Cerebellar cortex (tissue), 1 donor: ENCODE results near the gene UNC93B1.
"Not testable (repeated sequence)": the region's sequence is repeated elsewhere in the genome, so short reads cannot be mapped to it uniquely, and the experiment has no call there.

Source experiments
- DNase-seq: peaks from one replicate; pipeline ENCODE4 v3.0.0-alpha.2; 2015; ENCODE audit warnings: low spot score

Gene UNC93B1

DNA sequence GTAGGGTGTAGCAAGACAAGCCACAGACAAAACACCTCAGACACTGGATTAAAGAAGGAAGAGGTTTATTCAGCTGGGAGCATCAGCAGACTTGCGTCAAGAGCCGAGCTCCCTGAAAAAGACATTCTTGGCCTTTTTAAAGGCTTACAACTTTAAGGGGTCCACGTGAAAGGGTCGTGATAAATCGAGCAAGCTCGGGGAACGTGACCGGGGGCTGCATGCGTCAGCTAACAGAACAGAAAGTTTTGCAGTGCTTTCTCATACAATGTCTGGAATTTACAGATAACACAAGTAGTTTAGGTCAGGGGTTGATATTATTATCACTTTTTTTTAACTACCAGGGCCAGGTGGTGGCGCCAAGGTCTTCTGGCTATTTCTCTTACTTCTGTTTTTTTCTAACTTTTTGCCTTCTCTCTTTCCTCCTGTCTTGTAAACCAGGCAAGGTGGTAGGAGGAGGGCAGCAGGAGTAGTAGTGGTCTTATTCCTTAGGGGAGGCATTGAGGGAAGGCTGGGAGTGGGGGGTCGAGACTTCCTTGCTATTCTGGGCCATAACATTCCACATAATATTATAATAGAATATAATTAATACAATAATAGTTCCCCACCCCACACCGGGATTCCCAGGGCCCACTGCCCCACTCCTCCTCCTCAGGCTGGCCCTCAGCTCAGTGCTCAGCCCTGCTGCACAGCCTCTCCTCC lies 5.6 kb upstream of the UNC93B1 start:
- DNase-seq, result peak; percentile 47

DNA sequence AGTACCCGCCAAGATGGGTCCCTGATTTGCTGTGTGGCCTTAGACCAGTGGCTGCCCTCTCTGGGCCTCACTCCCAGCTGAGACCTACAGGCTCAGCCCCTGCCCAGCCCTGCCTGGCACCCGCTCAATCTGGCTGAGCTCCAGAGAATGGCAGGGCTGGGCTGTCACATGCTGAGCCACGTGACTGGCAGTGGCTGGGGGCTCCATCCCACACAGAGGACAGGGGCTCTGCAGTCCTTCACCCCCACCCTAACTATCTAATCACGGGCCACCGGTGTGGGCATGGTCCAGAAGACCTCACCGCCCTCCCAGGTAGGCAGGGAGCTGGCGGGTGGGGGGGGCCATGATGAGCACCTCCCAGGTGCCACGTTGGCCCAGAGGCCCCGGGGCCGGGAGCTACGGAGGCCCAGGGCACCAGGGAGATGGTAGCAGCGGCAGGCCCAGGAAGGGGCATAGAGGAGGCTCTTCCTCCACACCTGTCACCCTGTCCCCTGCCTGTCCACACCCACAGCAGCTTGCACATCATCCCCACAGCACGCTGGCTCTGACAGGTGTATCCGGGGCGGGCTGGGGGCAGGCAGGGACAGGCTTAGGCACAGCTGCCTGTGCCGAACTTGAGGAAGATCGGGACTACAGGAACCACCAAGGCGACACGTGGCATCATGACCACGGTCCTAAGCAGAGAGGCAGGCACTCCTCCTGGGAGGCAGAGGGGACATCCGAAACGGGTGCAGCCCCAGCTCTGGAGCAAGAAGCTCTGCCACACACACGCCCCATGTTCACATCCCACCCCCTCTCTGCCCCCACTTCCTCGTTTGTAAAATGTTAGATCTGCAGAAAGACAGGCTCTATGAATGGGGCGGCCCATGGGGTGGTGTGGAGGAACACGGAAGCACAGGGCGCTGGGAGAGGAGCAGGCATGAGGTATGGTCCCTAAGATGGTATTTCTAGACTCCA lies 4.8 kb upstream of the UNC93B1 start:
- no peak for DNase-seq

DNA sequence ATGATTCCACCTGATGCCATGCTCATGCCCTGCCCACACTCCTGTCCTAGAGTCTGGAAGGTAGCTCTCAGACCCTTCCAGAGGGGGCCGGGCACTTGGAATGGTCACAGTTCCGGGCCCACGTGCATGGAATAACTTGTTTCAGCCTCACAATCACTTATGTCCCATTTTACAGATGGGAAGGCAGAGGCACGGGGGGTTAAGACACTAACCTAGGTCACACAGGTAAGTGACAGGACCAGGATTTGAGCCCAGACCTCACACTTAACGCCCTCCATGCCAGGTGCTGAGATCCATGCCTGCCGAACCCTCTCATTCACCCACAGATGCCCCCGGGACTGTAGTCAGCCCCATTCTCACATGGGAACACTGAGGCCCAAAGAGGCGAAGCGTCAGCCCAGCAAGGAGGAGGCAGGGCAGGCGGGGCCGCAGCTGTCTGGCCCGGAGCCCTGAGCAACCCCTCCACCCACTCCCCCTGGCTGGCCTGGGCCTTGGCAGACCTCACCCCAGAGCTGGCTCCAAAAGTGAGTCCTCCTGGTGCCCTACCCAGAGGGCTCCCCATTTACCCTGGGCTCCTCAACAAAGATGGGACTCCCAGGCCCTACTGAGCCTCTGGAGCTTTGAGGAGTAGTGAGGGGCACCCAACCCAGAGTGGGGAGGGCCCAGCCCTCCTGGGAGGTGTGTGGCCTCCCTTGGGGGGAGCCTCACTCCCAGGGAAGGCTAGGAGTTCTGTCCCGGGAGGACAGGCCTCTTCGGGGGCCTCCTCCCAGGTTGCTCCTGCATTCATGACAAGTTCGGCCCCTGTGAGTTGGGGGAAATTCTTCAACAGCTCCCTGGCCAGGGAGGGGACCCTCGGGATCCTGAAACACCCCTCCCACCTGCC lies 3.8 kb upstream of the UNC93B1 start:
- no peak for DNase-seq

DNA sequence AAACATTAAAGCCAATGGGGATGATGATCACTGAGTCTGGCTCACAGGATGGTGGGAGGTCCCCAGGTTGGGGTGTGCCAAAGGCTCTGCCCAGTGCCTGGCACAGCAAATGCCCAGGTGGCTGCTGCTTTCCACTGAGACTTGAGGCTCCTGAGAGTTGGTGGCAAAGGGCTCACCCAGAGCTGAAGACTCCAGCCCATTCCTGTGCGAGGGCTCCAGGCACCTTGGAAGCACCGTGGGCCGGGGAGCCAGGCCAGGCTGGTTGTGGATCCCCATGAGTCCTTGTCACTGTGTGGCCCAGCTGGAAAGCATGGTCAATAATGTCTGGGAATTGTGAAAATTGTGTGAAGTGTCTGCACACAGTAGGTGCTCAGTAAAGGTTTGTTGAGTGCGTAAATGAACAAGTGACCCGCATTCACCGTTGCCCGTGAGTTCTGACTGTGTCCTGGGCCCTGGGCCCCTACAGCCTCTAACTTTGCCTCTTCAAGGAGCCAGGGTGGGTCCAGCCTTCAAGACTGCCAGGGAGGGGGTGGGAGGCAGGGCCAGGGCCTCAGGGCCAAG lies 2.8 kb upstream of the UNC93B1 start:
- DNase-seq, result no peak

DNA sequence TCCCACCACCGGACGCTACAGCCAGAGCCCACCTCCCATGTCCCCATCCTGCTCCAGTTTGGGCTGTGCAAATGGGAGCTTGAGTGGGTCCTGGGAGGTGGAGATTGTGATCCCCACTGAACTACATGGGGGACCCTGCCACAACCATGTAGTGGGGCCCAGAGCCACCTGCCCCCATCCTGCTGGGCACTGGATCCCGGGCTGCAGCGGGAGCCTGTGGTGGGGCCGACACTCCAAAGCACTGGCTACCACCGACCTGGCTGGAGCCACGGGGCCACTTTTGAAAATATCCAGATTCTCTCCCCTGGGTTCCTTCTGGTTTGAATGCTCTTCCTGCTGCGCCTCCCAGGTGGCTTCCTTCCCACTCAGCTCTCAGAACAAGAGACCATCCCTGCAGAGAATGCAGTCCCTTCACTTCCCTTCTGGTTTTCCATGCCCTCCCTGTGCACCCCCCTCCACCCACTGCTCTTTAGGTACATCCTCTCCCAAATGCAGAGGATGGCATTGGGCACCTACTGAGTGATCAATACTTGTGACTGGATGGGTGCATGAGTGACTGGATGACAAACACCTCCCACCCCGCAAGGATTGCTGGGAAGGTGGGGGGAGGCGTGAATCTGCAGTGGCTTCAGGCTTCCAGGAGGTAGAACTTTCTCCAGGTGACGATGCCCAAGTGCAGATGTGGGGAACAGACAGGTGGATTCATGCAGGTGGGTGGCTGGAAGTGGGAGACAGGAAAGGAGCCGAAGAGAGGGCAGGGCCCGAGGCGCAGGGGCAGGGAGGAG lies 846 bp upstream of the UNC93B1 start:
- DNase-seq, result no peak

DNA sequence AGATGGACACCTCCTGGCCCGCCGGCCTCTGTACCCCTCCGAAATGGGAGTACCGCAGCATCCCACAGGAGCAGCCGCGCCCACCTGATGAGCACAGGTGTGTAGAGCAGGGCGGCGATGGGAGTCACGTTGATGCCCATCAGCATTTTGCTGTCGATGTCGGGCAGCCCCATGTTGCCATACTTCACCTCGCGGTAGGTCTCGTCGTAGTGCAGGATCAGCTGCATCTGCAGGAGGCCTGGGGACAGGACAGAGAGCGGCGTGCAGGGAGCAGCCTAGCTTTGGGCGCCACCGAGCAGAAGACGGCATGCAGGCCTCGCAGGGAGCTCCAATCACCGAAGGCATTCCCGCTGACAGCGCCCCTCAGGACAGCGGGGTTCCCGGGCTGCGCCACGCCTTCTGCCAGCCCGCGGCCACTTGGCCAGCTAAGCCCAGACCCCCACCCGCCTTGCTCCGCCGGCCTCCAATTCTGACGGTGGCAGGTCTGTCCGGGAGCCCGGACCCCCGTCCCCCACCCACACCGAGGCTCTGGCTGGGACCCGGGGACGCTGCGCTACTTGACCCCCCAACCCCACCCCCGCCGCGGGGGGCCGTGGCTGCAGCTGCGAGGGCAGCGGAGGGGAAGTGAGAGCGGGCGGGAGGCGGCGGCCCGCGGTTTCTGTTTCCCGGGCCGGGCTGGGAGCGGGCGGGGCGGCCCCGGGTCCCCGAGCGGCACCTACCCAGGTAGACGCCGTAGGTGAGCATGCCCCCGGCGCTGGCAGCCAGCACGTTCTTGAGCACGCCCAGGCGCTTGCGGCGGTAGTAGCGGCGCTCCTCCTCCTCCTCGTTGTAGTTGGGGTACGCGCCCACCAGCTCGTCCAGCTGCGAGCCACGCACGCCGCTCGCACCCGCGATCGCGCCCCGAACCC lies 705 bp downstream of the UNC93B1 start:
- no peak for DNase-seq

DNA sequence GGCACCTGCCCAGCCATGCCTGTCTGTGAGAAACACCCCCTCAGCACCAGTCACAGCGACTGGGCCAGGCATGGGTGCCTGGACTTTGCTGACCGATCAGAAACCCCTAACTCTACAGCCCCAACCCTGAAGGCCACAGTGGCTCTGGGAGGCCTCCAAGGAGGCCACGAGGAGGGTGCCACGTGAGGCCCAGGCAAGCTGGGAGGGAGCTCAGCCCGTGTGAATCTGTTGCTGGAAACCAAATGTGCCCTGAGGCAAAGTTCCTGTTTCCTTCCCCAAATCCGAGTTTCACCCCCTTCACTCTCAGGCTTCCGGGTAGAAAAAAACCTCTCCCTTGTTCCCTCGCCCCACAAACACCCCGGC lies 1.3 kb downstream of the UNC93B1 start:
- no peak for DNase-seq

DNA sequence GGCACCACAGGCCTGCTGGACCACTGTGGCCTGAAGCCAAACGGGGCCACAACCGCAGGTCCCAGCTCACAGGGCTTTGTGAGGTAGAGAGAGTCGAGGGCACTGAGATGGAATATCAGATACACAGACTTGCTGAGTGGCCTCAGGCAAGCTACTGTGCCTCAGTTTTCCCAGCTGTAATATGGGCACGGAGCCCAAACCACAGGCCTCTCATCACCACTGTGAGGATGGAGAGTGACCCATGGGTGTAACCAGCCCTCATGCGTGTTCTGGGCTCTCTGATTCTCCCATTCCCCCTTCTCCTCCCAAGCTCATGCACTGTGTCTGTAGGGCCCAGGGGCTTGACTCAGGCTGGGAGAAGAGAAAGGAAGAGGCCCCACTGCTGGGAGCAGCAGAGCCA lies 4.2 kb downstream of the UNC93B1 start:
- no peak for DNase-seq

DNA sequence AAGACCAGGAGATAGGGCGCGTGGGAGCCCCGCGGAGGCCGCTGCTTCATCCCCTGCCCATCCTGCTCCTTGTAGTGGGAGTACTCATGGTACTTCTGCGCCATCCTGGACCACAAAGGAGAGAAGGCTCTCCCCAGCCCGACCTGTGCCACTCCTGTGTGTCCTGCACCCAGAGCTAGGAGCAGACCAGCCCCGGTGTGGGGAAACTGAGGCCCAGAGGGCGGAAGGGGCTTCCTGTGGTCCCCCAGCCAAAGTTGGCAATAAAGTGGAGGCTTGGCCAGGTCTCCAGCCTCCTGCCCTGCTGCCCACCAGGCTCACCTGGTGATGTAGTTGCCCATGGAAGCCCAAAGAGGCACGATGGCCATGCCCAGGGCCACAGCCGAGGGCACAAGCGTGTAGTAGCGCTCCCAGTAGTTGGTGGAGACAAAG lies 4.7 kb downstream of the UNC93B1 start:
- no peak for DNase-seq

DNA sequence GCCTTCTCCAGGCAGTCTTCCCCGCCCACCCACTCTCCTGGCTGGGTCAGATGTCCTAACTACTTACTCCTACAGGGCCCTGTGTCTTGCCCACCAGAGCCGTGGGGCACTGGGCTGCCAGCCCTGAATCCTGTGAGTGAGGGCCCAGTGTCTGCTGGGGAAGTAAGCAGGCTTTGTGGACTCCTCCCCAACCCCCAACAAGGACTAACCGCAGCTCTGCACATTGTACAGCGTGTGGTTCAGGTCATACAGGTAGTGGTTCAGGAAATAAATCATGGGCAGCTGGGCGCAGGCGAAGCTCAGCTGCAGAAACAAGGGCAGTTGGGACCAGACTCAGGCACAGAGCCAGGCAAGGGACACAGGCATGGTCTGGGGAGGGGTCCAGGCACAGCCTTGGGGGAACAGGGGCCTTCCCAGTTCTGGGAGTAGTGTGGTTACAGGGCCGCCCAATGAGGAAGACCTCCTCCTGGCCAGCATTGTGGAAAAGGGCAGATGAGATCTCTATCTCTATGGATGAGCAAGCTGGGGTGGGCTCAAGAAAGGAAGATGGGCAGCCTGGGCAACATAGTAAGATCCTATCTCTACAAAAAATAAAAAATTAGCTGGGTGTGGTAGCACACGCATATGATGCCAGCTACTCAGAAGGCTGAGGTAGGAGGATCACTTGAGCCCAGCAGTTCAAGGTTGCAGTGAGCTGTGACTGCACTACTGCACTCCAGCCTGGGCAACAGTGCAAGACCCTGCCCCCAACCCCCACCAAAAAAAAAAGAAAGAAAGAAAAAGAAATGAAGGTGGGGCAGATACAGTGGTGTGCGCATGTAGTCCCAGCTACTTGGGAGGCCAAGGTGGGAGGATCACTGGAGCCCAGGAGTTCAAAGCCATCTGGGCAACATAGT lies 5.5 kb downstream of the UNC93B1 start:
- no peak for DNase-seq

DNA sequence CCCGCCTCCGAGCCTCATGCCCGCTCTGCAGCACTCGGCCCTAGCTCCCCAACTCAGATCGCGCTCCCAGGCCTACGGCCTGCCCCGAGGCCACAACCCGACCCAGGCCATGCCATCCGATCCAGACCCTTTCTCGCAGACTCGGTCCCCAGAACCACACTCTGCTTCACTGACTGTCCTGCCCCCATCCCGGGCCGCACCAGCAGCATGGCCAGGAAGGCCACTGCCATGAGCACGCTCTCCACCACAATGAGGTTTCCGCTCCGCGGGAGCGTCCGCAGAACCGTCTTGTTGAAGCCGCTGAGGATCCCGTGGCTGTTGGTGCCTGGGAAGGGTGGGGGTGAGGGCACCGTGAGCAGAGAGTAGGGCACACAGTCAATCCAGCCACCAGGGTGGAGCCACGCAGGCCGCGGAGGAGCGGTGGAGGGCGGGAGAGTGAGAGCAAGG lies 6.4 kb downstream of the UNC93B1 start:
- DNase-seq, result no peak

DNA sequence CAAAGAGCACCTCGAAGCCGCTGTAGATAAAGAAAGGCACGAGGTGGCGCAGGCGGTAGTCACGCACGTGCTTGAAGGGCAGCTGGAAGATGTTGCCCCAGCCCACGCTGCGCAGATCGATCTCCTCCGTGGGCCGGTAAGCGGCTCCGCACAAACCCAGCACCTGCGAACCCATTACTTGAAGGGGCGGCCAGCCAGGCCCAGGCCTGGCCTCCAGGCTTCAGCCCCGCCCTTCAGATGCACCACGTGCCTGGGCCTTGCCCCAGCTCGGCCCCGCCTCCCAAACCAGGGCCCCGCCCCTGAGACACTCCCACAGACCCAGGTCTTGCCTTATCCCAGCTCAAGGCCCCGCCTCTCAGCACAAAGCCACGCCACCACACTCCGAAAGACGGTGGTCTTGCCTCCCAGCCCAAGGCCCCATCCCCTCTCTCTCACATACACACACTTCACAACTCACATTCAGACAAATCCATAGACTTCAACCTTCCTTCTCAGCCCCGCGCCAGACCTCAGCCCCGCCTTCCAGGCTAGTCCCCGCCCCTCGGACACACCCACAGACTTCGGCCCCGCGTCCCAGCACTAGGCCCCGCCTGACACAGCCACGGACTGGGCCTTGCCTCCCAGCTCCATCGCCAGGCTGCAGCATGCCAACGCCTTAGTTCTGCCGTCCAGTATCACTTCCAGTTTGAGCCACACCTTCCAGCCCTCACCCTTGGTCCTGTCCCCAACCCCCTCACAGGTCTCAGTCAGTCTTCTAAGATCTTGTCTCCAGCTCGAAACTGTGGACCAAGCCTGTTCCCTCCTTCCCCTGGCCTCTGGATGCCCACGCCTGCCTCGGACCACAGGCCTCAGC lies 7.0 kb downstream of the UNC93B1 start:
- peak; percentile 67 for DNase-seq

DNA sequence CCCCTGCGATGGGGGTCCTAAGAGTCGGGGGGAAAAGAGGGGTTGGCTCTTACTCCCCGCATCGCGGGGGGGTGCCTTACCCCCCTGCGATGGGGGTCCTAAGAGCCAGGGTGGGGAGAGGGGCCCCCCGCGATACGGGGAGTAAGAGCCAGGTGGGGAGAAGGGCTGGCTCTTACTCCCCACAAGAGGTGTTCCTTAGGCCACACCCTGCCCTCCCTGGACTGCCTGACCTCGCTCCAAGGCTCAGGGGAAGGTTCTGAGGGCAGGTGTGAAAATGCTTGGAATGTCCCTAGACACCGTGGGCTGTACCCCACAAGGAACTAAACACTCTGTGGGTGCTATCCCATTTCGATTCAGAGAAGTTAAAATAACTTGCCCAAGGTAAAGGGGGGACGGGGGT lies 7.8 kb downstream of the UNC93B1 start:
- DNase-seq, result no peak

DNA sequence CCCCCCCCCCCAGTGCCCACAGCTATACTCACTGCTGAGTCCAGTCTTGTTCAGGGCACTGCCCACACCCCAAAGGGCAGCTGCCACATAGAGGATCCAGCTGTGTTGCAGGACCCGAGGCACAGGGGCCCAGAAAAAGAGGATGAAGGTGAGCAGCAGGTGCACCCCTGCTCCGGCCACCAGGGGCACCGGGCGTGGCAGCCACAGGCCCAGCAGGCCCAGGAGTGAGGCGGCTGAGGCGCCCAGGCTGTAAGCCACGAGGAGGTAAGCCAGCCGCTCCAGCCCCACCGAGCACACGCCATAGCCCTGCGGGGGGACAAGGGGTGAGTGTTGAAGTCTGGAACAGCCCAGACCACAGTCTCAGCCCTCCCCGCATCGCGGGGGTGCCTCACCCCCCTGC lies 8.3 kb downstream of the UNC93B1 start:
- not testable (repeated sequence) for DNase-seq

DNA sequence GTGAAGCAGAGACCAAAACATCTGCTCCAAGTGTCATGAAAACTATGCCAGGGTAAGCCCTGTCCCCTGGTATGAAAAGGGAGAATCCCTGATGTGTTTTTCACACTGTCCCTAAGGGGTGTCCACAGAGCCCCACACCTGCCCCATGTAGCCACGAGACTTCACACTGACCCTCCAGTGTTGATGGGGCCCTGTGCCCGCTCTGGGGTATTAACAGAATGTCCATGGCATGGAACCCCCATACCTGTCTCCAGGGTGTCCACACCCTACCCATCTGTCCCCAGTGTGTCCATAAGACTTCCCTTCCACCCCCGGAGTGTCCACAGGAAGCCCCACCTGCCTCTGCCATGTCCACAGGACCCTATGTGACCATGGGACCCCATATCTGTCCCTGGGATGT lies 8.8 kb downstream of the UNC93B1 start:
- not testable (repeated sequence) for DNase-seq

DNA sequence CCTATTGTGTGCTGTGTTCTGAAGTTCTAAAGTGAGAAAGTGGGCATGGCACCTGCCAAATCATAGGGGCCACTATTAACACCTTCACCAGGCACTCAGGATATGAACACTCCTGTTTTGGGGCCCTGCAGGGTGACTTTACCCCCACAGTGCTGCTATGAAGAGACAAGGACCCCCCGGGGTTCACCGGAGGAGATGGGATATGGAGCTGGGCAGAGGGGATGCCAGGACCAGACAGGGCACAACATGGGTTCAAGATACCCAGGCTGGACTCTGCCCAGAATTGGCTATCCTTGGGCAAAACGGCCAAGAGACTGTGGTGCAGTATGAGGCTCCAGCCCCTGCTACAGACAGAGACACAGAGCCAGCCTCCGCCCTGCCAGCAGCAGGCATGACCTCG lies 9.5 kb downstream of the UNC93B1 start:
- DNase-seq, result not testable (repeated sequence)

DNA sequence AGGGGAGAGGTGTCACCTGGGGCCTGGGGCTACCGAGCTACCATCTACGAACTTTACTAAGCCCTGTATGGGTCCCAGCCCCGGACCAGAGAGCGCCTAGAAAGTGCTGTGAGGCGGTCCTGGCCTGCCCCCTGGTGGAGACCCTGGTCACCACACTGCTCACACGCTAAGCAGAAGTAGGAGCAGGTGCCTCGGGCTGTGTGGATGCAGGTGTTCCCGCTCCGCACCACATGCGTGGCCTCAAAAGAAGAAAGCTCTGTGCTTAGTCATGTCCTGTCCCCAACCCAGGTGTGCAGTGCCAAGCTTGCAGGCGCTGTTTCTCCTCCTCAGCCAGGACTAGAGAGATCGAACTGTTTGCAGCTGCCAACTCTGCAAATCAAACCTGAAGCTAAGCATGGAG lies 10.1 kb downstream of the UNC93B1 start:
- DNase-seq, result not testable (repeated sequence)
